HG02571 (cell line): Measurements from ENCODE around the gene ZPLD1.

Experiments
- ATAC-seq: cut with Tn5 transposase; IDR thresholded peaks from one replicate; pipeline ENCODE4 v1.9.1; 2021; ENCODE audit warnings: mild to moderate bottlenecking, moderate library complexity; ENCODE audit not compliant: unreplicated experiment

ZPLD1 gene

DNA sequence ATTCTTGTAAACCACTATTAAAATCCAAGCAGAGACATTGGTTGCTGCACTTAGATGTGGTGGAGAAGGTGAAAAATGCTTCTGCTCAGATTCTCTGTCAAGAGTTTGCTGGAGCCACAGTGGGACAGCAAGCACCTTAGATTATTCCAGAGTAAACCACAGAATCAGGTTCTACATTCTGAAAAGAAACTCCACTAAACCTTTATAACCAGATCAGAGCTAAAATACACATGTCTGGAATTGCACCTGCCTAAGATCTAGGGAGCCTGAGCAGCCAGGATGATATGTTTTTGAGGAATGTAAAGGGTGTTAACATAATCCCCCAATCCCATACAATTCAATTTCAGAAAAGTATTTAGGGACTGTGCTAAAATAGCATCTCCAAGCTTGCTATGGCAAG lies at the start of gene ZPLD1:
TSS of gene ZPLD1 (plus strand) at position 301 of the 400 bp plus-strand sequence. CDS start 3,473 bp downstream, outside the sequence.
- no peak for ATAC-seq

DNA sequence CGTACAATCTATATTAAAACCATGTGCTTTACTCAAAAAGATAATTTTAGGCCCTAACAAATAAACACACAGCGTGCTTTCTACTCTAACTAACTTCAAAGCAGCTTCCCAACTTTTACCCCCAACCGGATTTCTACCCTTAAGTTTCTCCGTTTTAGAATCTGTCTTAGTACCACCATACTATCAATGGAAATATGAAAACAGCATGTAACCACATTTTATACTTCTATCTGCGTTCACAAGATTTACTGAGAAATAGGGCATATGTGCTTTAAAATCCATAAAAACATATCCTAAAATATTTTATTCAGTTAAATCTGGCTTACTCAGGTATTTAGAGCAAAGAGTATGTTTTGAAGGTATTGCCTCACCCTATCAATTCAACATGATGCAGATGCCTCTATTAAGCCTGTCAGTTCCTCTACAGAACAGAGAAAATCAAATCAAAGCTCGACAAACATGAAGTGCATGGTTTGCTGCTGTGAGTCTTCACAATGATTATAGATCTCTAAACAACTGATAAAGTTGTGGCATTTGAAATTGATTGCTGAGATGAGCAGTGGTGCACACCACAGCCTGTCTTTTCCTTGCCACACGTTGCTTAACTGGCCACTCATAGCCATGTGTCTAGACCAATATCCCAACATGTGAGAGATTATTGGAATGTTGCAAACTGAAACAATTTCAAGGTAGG lies 44.5 kb upstream of the ZPLD1 start:
- no peak for ATAC-seq

DNA sequence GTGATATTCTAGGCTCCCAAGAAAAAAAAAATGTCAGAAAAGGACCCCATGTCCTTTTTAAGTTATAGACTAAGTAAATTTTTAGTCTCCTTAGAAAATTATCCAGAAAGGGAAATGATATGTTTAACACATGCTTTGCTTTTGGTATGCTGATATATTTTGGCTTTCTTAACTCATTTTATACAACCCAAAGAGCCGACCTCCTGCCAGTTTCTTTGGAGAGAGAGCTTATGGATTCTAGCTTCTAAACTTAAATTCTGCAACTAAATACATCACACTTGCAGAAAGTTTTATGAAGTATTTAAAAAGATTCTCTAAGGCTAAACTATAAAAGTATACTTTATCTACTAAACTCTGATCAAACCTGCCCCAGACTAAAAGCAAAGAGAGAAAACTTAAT lies 43.9 kb upstream of the ZPLD1 start:
- no peak for ATAC-seq

DNA sequence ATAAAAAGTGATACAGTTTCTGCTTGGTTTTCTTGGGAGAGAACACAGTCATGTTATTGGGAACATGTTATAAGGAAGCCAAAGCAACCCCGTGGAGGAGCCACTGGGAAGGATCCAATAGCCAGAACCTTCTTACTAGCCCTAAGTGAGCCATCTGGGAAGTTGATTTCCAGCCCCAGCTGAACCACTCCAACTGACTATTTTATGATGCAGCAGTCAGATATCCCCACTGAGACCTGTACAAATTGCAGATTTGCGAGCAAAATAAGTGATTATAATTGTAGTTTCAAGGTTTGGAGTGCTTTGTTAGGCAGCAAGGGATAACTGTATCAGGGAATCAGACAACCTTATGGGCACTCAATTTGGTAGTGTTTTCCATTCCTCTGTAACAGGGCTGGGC lies 43.3 kb upstream of the ZPLD1 start:
- no peak for ATAC-seq

DNA sequence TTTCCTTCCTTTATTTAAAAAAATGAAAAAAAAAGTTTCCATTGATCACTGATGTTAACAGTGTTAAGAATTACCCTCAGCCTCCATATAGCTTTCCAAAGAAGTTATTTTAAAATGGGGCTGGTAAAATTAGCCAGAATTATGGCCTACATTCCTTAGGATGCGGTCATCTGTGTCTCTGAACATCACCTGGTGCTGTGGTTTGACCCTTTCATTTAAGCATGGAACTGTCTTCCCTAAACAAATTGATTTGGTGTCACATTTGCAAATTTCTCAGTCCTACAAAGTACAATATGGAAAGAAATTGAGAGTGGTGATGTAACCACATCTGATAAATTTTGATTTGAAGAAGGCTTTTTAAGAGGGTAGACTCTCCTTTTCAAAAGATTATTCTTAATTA lies 40.3 kb upstream of the ZPLD1 start:
- ATAC-seq, result no peak

GRCh38 chr3:102398176-102398575 lies 36.6 kb upstream of the ZPLD1 start:
- ATAC-seq, result no peak

- ATAC-seq, result no peak
Measured at GRCh38 chr3:102398666-102399065, 36.1 kb upstream of the ZPLD1 start.

DNA sequence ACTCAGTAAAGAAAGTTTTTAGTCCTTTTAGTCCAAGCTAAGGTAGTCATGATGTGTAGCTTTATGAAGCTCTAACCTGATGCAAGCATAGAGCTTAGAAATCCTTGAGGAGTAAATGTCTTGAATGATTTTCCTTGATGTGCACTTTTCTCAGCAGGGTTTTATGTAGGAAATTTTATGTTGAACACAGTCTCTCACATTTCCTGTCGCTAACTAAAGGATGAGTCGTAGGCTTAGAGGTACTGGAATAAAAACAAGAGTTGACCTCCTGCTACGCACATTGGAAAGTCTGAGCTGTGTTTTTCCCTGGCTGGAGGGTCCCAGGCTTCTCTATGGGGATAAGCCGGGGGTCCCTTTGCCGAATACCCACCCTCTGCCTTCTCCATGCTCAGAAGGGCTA lies 34.7 kb upstream of the ZPLD1 start:
- no peak for ATAC-seq

- no peak for ATAC-seq
Measured at GRCh38 chr3:102400766-102401165, 34.0 kb upstream of the ZPLD1 start.

GRCh38 chr3:102410616-102411015 lies 24.2 kb upstream of the ZPLD1 start:
- no peak for ATAC-seq

- no peak for ATAC-seq
Measured at GRCh38 chr3:102415553-102415952, 19.3 kb upstream of the ZPLD1 start.

DNA sequence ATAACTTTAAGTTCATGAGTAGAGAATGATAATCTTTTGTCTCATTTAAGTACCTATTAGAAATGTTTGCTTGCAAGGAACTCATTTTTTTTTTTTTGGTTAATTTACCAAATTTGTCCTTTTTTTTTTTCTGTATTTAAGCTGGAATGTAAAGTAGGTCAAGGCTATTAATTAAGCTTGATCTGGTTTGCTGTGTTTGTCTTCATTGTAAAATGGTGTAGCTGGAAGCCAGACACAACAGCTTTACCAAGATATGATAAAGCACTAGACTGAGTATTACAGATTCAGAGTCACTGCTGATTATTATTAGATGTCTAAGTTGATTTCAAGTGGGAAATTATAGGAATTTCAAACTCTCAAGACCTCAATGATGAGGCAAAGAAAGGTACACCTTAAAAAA lies 15.0 kb upstream of the ZPLD1 start:
- ATAC-seq, result no peak

DNA sequence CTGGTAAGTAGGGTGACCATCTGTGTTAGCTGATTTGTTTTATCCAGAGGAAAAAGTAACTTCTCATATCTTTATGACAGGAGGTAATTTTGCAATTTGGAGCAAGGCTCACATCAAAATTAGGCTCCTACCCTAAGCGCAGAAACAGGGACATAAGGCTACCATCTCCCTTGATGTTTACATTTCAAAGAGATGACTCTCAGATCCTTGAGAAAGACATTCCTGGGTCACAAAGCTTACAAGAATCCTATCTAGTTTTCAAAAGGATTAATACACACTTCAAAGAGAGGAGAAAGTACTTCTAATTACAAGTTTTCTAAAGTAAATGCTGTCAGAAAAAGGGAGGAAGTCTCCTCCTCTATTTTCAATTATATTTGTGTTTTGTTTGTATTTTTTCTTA lies 7.0 kb downstream of the ZPLD1 start:
- ATAC-seq, result no peak

DNA sequence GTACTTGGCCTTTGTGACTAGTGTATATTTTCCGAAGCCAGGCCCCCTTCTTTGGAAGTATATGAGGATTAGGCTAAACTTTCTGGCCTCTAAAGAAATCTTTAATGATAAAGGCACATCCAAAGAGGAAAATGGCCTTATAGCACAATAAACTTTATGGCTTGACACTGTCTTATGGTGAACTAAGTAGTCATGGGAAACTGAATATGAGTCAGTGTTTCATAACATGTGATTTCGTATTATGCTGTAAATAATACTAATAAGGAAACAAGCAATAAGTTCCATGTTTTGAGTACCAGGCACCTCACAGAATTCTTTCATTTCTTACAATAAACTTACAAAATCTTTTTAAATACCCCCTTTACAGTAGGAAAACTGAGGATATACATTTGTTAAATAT lies 8.2 kb downstream of the ZPLD1 start:
- no peak for ATAC-seq

DNA sequence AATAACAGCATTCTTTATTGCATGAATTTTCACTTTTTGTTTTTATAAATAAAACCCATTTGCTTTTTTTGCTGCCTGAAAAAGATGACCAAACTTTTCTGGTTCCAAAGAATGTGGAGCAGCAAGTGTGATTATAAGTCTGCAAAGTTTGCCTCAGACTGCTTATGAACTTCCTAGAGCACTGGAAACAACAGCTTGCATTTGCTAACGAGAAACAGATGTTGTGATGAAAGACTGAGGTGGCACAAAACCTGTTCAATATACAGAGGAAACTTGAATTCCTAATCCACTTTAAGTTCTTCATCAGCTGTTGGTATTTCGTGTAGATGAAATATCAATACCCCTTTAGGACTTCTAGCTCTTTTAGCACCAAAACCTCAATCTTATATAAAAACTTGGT lies 9.3 kb downstream of the ZPLD1 start:
- ATAC-seq, result no peak

- ATAC-seq, result no peak
Measured at GRCh38 chr3:102447272-102447671, 12.5 kb downstream of the ZPLD1 start.

- ATAC-seq, result no peak
Measured at GRCh38 chr3:102449341-102449740, 14.5 kb downstream of the ZPLD1 start.

DNA sequence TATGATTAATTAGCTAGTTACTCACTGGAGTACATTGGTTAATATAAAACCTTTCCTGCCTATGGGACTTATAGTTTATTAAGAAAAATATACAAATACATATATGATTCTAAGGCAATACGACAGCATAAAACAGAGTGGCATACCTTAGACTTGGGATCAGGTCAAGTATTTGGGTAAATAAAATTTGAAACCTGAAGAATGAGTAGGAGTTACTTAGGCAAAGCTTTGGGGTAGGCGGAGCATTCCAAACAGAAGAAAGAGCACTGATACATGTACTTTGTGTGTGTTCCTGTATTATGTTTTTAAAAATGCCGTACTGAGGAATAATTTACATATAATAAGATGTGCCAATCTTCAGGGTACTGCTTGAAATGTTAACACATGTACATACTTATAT lies 15.1 kb downstream of the ZPLD1 start:
- no peak for ATAC-seq

GRCh38 chr3:102450976-102451375 lies 16.2 kb downstream of the ZPLD1 start:
- no peak for ATAC-seq

DNA sequence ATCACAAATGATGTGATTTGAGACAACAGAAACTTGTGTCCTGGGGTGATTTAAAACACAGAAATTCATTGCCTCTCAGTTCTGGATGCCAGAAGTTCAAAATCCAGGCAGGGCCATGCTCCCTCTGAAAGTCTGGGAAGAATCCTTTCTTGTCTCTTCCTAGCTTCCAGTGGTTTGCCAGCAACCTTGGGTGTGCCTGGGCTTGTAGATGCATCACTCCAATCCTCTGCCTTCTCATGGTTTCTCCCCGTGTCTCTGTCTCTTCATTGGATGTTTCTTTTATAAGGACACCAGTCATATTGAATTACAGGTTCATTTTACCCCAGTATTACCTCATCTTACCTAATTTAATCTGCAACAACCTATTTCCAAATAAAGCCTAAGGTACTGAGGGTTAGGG lies 16.7 kb downstream of the ZPLD1 start:
- no peak for ATAC-seq

GRCh38 chr3:102454181-102454580 lies 19.4 kb downstream of the ZPLD1 start:
- ATAC-seq, result no peak

GRCh38 chr3:102457644-102458043 lies 22.8 kb downstream of the ZPLD1 start:
- no peak for ATAC-seq

DNA sequence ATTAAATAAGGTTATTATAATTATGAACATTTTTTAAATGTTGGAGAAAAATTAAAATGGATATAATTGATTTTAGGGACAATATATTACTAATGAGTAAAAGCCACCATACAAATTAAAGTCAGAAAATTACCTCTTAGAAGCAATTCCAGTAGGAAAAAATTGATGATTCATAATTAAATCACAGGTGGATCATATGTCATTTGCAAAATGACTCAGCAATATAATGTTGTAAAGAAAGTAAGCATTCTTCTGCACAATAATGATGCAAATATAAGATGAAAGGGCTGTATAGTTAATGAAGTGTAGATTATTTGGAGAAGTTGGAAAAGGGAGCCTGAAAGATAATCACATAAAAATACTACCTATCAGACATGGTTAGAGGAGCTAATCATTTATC lies 25.8 kb downstream of the ZPLD1 start:
- ATAC-seq, result no peak
